K562 (cell line): ENCODE data around the gene CDC42EP2.

Experiments
- EP300 ChIP-seq: IDR thresholded peaks from 2 replicates; pipeline ENCODE4 v1.6.1; 2012; ENCODE audit warnings: low read length, improper control_type of control experiment
- EZH2 ChIP-seq: IDR thresholded peaks from 2 replicates; pipeline ENCODE4 v1.6.1; 2012; ENCODE audit warnings: low read depth, mild to moderate bottlenecking, inconsistent platforms, low read length, borderline replicate concordance
- SAFB2 ChIP-seq: fragments of 200-400 bp; formaldehyde crosslinking; IDR thresholded peaks from 2 replicates; pipeline ENCODE4 v1.6.1; 2018; ENCODE audit warnings: borderline replicate concordance, low read length, low read depth, moderate library complexity; ENCODE audit not compliant: severe bottlenecking
- SMC3 ChIP-seq: conservative IDR thresholded peaks from 2 replicates; pipeline ENCODE4 v1.6.1; 2011; ENCODE audit warnings: low read depth, low read length, improper control_type of control experiment; ENCODE audit not compliant: insufficient read depth
- SP1 ChIP-seq: sonication (generic); formaldehyde crosslinking; IDR thresholded peaks from 2 replicates; pipeline ENCODE4 v1.8.1; 2022; ENCODE audit warnings: mild to moderate bottlenecking, missing genetic modification reagents
- SPI1 ChIP-seq: IDR thresholded peaks from 2 replicates; pipeline ENCODE4 v1.6.1; 2011; ENCODE audit warnings: low read depth, low read length, control low read depth, borderline replicate concordance
- ZNF24 ChIP-seq: fragments of 450-650 bp; IDR thresholded peaks from 2 replicates; pipeline ENCODE4 v1.6.1; 2016
- ZNF395 ChIP-seq: fragments of 200-800 bp; sonication (Bioruptor generic); IDR thresholded peaks from 2 replicates; pipeline ENCODE4 v1.6.1; 2017; ENCODE audit warnings: missing genetic modification characterization, missing compliant biosample characterization
- ZNF41 ChIP-seq: fragments of 250-450 bp; sonication (Bioruptor Pico); conservative IDR thresholded peaks from 2 replicates; pipeline ENCODE4 v1.4.0; 2020; ENCODE audit warnings: mild to moderate bottlenecking
- ZNF609 ChIP-seq: sonication (generic); formaldehyde crosslinking; IDR thresholded peaks from 2 replicates; pipeline ENCODE4 v1.8.1; 2023; ENCODE audit warnings: missing genetic modification reagents, mild to moderate bottlenecking, borderline replicate concordance

- TF ChIP-seq ZNF609 (CRISPR knock-in tag): no peak
- peak; percentile 85 for TF ChIP-seq SMC3
- TF ChIP-seq ZNF41 (CRISPR knock-in tag): no peak
- no peak for TF ChIP-seq EP300
- TF ChIP-seq ZNF24: 0 out of 2 replicates have a peak, but pooled peaks have one; percentile 45
- 0 out of 2 replicates have a peak, but pooled peaks have one; percentile 44 for TF ChIP-seq ZNF395 (CRISPR knock-in tag)
- no peak for TF ChIP-seq SPI1
- TF ChIP-seq SP1 (CRISPR knock-in tag): peak; percentile 26; the same call in 1 of the 2 replicates
- no peak for TF ChIP-seq EZH2
- no peak for TF ChIP-seq SAFB2
Measured at GRCh38 chr11:65315204-65315865, 669 bp downstream of the CDC42EP2 start.
